A549 (cell line): Measurements from ENCODE around the gene LOXHD1.

Source experiments
- EP300 ChIP-seq, 2 experiments: fragments of >200 bp; sonication (Bioruptor Twin); formaldehyde crosslinking; IDR thresholded peaks; 2 replicates in 1 of 2; 3 replicates in 1 of 2; pipeline ENCODE4 v1.6.1; 2016 to 2017
- REST ChIP-seq: fragments of 200-600 bp; sonication (generic); IDR thresholded peaks from 2 replicates; pipeline ENCODE4 v1.6.1; 2016; ENCODE audit warnings: antibody characterized with exemption, mild to moderate bottlenecking, moderate library complexity
- TF ChIP-seq, protein P1 (sequence below): fragments of >200 bp; sonication (Bioruptor Twin); formaldehyde crosslinking; IDR thresholded peaks from 3 replicates; pipeline ENCODE4 v1.5.1; 2016

GRCh38 chr18:46675112-46675511, 18.1 kb upstream of the LOXHD1 start:
- no peak for TF ChIP-seq EP300 (IDR thresholded peaks at IDR 0.05)
- no peak for TF ChIP-seq REST
- TF ChIP-seq, protein P1, sequence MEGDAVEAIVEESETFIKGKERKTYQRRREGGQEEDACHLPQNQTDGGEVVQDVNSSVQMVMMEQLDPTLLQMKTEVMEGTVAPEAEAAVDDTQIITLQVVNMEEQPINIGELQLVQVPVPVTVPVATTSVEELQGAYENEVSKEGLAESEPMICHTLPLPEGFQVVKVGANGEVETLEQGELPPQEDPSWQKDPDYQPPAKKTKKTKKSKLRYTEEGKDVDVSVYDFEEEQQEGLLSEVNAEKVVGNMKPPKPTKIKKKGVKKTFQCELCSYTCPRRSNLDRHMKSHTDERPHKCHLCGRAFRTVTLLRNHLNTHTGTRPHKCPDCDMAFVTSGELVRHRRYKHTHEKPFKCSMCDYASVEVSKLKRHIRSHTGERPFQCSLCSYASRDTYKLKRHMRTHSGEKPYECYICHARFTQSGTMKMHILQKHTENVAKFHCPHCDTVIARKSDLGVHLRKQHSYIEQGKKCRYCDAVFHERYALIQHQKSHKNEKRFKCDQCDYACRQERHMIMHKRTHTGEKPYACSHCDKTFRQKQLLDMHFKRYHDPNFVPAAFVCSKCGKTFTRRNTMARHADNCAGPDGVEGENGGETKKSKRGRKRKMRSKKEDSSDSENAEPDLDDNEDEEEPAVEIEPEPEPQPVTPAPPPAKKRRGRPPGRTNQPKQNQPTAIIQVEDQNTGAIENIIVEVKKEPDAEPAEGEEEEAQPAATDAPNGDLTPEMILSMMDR = no peak
